Activated effector memory CD4-positive, alpha-beta T cell treated with Interleukin-2 at 50 U/mL for 16 hours (primary cell): ENCODE data around the gene SLC16A6.
"Not testable (repeated sequence)": the region's sequence is repeated elsewhere in the genome, so short reads cannot be mapped to it uniquely, and the experiment has no call there.

Experiments
- DNase-seq: peaks from one replicate; pipeline ENCODE4 v3.0.0-alpha.2; 2020

The SLC16A6 gene

DNA sequence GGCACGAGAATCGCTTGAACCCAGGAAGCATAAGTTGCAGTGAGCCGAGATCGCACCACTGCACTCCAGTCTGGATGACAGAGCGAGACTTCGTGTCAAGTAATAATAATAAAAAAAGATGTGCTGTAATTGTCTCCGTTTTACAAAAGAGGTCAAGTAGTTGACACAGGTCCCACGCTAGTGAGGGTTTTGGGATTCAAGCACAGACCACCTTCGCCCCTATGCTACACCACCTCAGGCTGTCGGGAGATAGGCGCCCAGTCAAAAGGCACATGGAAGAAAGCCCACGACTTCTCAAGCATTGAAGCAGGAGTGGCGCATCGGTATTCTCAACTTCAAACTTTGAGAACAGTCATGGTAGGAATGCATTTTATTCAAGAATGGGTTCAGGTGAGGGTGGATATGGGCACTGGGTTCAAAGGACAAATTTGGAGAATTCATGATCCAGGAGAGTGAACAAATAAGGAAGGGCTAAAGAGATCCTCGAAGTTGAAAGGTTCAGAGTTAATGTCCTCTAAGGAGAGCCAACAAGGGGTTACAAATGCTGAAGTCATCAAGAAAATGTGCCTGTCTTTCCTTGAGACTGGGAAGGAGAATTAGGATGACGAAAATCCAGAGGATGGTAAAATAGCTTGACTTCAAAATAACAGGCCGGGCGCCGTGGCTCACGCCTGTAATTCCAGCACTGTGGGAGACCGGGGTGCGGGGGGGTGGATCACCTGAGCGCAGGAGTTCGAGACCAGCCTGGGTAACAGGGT, 44.5 kb downstream of the SLC16A6 start:
- DNase-seq: no peak

GRCh38 chr17:68239632-68240366, 51.1 kb downstream of the SLC16A6 start:
- DNase-seq: no peak

DNA sequence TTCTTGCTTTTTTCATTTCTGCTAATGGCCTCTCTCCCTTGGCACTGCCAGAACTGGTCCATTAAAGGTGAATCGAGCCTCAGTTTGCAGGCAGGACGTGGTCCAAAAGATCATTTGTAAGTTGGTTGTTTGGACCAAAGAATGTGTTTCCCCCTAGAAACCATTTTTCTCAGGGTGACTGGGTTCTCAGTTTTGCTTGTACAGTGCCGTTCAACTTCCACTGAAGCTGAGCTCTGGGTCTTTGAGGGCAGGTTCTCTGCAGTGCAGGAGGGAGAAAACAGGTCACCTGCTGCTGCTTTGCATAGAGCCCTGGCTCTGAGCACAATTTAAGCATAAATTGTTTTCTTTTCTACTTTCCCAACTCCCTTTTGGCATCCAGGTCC, 52.1 kb downstream of the SLC16A6 start:
- no peak for DNase-seq

GRCh38 chr17:68238164-68238870, 52.6 kb downstream of the SLC16A6 start:
- no peak for DNase-seq

DNA sequence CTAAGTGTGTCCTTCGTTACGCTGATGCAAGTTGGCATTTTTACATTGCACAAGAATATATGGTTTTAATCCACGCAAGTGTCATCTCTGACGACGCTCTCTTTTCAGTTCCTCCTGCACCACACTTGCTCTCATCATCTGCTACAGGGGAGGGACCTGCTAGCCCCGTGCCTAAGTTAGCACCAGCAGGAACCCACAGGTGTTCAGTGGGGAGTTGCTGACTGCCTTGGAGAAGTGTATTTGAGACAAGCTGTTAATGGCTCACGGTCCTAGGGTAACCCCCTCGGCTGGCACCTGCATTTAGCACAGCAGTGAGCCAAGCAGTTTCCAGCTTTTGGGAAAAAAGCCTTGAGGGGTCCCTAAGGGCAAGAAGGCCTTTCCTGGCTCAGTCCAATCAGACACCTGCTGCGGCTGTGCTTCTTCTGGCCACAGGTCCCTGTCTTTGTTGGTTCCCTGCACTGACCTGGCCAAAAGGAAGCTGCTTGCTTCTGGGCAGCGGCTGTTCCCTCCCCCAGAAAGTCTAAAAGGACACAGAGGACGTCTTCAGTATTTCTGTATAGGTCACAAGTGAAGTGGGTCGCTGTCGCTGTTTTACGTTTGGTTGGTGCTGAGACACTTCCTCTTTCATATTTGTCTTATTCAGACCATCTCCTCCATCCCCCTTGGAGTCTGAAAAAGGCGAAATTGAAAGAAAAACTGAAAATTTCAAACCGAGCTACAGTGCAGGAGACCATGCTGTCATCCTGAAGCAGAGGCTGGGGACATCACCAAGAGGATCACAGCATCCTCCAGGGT, 53.4 kb downstream of the SLC16A6 start:
- peak; percentile 52 for DNase-seq

GRCh38 chr17:68235336-68235791, 55.6 kb downstream of the SLC16A6 start:
- not testable (repeated sequence) for DNase-seq

DNA sequence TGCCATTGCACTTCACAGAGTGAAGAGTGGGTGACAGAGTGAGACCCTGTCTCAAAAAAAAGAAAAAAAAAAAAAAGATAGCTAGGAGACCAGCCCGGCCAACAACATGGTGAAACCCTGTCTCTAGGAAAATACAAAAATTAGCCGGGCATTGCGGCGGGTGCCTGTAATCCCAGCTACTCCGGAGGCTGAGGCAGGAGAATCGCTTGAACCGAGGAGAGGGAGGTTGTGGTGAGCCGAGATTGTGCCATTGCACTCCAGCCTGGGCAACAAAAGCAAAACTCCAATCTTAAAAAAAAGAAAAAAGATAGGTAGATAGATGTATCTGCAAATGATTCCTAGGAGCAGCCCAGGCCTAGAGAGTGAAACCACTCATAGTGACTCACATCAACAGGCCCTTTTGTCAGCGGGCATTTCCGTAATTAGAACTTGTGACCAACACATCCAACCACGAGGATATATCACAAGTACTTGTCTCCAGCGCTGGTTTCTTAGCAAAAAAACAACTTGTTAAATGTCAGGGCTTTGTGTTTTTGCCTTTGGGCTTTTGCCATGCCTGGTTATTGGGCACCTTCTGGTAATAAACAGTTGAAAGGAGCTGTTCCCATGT, 56.1 kb downstream of the SLC16A6 start:
- DNase-seq: not testable (repeated sequence)

- DNase-seq: not testable (repeated sequence)
Measured at GRCh38 chr17:68232741-68233140, 58.2 kb downstream of the SLC16A6 start.

DNA sequence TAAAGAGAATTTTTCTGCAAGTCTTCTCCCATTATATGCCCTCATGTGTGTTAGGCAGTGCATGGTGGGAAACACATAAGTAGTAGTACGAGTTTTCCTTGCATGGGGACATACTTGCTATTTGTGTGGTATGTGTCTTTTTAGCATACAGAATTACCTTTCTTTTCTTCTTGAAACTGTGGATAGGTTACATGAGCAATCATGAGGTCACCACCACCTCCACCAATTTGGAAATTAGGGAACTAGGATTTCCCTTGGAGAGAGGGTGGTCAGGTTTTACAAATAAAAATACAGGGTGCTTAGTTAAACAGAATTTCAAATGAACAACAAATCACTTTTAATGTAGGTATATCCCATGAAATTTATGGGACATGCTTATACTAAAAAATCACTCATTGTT, 59.4 kb downstream of the SLC16A6 start:
- no peak for DNase-seq

DNA sequence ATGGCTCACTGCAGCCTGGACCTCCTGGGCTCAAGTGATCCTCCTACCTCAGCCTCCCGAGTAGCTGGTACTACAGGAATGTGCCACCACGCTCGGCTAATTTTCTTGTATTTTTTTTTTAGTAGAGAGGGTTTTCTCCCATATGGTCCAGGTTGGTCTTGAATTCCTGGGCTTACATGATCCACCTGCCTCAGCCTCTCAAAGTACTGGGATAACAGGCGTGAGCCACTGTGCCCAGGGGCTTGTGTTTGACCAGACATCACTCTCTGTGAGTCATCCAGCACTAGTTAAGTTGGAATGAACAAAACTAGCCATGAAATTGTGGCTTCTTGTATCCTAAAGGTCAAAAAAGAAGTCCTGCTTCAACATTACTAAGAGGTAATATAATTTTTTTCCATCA, 59.8 kb downstream of the SLC16A6 start:
- DNase-seq: not testable (repeated sequence)

DNA sequence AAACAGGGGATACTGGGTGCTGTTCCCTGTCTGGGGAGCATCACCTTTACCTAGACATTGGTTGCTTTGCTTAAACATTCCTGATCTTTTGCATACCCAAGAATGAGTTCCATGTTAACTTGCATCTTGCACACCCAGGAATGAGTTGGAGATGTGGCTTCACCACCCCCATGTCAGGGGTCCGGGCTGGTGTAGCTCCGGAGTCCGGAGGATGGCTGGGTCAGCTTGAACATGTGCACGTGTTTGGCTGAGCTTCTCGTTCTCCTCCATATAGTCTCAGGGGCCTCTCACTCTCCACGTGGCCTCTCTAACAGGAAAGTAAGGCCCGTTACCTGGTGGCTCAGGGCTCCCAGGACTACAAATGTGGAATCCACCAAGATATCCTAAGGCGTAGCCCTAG, 61.3 kb downstream of the SLC16A6 start:
- DNase-seq: no peak

- no peak for DNase-seq
Measured at GRCh38 chr17:68228817-68229570, 61.9 kb downstream of the SLC16A6 start.

- not testable (repeated sequence) for DNase-seq
Measured at GRCh38 chr17:68228039-68228680, 62.8 kb downstream of the SLC16A6 start.

DNA sequence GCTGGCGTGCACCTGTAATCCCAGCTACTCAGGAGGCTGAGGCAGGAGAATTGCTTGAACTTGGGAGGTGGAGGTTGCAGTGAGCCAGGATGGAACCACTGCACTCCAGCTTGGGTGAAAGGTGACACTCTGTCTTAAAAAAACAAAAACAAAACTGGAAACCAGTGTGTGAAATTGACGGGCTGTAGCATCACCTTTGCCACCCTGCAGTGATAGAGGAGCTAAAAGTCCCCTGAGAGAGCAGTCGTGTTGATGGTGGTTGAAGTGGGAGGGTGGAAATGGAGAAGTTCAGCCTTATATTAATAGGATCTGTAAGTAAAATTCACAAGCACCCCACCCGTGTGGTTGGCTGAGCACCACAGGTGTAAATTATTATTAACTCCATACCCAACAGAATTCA, 65.9 kb downstream of the SLC16A6 start:
- not testable (repeated sequence) for DNase-seq

DNA sequence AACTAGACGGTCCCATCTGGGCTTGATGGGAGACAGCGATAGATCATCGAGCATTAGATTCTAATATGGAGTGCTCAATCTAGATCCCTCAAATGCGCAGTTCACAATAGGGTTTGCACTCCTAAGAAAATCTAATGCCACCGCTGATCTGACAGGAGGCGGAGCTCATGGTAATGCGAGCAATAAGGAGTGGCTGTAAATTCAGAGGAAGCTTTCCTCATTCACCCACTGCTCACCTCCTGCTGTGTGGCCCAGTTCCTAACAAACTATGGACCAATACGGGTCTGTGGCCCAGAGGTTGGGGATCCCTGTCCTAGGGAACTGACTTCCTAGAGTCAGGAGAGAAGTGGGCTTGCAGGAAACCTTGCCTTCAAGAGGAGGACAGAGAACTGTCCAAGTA, 68.3 kb downstream of the SLC16A6 start:
- no peak for DNase-seq

- no peak for DNase-seq
Measured at GRCh38 chr17:68221786-68222185, 69.1 kb downstream of the SLC16A6 start.

GRCh38 chr17:68220786-68221185, 70.1 kb downstream of the SLC16A6 start:
- not testable (repeated sequence) for DNase-seq

DNA sequence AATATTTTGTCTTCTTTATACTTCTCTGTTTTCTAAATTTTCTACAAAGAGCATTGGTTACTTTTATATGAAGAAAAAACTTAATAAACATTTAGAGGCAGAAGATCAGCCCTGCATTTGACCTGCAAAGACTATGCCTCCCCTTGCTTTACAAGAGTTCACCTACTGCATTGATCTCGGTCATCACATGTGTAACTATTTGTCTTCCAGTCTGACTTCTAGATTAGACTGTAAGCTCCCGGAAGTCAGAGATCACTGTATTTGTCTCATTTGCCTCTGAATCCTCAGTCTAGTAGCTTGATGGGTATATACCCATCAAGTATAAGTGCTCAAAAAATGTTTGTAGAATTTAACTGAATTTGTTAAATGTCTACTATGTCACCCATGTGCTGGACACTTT, 70.7 kb downstream of the SLC16A6 start:
- not testable (repeated sequence) for DNase-seq

GRCh38 chr17:68219429-68219828, 71.5 kb downstream of the SLC16A6 start:
- DNase-seq: not testable (repeated sequence)
